Right lobe of liver (tissue), 4 donors: ENCODE data around the gene STX11.

Experiments
- POLR2A ChIP-seq: fragments of 450-650 bp; IDR thresholded peaks from one replicate; pipeline ENCODE4 v1.6.1; 2017; ENCODE audit warnings: antibody characterized with exemption, mild to moderate bottlenecking
- TF ChIP-seq, protein P1 (sequence below), 4 donors: fragments of 200-600 bp in 3 of 4; fragments of 450-650 bp in 1 of 4; IDR thresholded peaks; one replicate each; pipeline versions ENCODE4 v1.5.1 to v1.8.0; 2016 to 2022; ENCODE audit warnings: antibody characterized with exemption in 4 of 4, mild to moderate bottlenecking in 2 of 4
- donor health status: DM: no; HTN: no; CAD: no.
- donor health status: DM: no; HTN: no; CAD: no.
- donor health status: DM: no; HTN: yes; CAD: no.

- TF ChIP-seq, protein P1, sequence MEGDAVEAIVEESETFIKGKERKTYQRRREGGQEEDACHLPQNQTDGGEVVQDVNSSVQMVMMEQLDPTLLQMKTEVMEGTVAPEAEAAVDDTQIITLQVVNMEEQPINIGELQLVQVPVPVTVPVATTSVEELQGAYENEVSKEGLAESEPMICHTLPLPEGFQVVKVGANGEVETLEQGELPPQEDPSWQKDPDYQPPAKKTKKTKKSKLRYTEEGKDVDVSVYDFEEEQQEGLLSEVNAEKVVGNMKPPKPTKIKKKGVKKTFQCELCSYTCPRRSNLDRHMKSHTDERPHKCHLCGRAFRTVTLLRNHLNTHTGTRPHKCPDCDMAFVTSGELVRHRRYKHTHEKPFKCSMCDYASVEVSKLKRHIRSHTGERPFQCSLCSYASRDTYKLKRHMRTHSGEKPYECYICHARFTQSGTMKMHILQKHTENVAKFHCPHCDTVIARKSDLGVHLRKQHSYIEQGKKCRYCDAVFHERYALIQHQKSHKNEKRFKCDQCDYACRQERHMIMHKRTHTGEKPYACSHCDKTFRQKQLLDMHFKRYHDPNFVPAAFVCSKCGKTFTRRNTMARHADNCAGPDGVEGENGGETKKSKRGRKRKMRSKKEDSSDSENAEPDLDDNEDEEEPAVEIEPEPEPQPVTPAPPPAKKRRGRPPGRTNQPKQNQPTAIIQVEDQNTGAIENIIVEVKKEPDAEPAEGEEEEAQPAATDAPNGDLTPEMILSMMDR (IDR thresholded peaks at IDR 0.05) = no peak
- TF ChIP-seq POLR2A = no peak
Measured at GRCh38 chr6:144141470-144141869, 8.8 kb upstream of the STX11 start.
